Measurements from ENCODE around the gene SYNRG. TPM values are rescaled to one million over a fixed set of nuclear protein-coding genes. Genes with fewer than 3 reads are reported as not detected.

The SYNRG gene
- polyA plus RNA-seq, 1 of the 3 experiments (the other 2 are of a cell fraction) = 8.9 TPM

- Histone ChIP-seq H3K9me2 (no peaks in the 10 kb centered on the region), H3K4me2 (no peak overlapping the region), H3K9ac (no peak overlapping the region), H3K9me3 (no peaks in the 10 kb centered on the region), H3K4me1 (ENCODE audit: control insufficient read depth in 1 of 2, insufficient read depth in 2 of 2, low read depth in 1 of 2, low read length in 1 of 2) (peaks cover 4 to 8% of the 10 kb centered on the region in 2 experiments; a peak in 1 of 4 replicates), H3K79me2 (ENCODE audit: insufficient read depth) (peaks cover 14% of the 10 kb centered on the region), H3K27ac (ENCODE audit: low read depth in 2 of 2, low read length in 1 of 2) (0 out of 4 replicates have a peak overlapping the region, but pooled peaks of 1 of the 2 experiments have one; percentile 24), H4K20me1 (ENCODE audit: insufficient read depth) (no peaks in the 10 kb centered on the region), H2AFZ (ENCODE audit: low read depth) (no peak overlapping the region), H3K4me3 (ENCODE audit: low read depth in 2 of 2, low read length in 1 of 2) (no peak overlapping the region), H3F3A (replicated peaks; ENCODE audit: insufficient read depth) (peaks cover 27% of the 10 kb centered on the region), H3K27me3 (ENCODE audit: insufficient read depth) (no peaks in the 10 kb centered on the region), H3K36me3 (replicated peaks in 1 of 2; ENCODE audit: control insufficient read depth in 1 of 2, insufficient read depth in 2 of 2, low read length in 1 of 2) (peaks cover 48 to 55% of the 10 kb centered on the region in 2 experiments)
- POLR2A ChIA-PET = no interaction called here
- no peak for DNase-seq
- TF ChIP-seq EZH2phosphoT487 (IDR thresholded peaks at IDR 0.05; ENCODE audit: borderline replicate concordance, low read depth) (no peak), EP300 (IDR thresholded peaks at IDR 0.05; ENCODE audit: borderline replicate concordance in 1 of 2, low read depth in 1 of 2, low read length in 1 of 2) (no peak), TAF1 (IDR thresholded peaks at IDR 0.05; ENCODE audit: borderline replicate concordance, low read depth, low read length) (no peak), FOXJ3 (CRISPR knock-in tag; IDR thresholded peaks at IDR 0.05) (no peak), CTCF (IDR thresholded peaks at IDR 0.05) (no peak), USF1 (IDR thresholded peaks at IDR 0.05; ENCODE audit: borderline replicate concordance, low read depth) (no peak), ZBTB33 (IDR thresholded peaks at IDR 0.05; ENCODE audit: borderline replicate concordance, low read depth) (no peak), NRF1 (IDR thresholded peaks at IDR 0.05; ENCODE audit: low read depth, low read length) (no peak), JUND (IDR thresholded peaks at IDR 0.05) (no peak), RAD21 (IDR thresholded peaks at IDR 0.05; ENCODE audit: low read length) (peak; percentile 42), SMC3 (IDR thresholded peaks at IDR 0.05; ENCODE audit: low read depth, low read length) (0 out of 2 replicates have a peak, but pooled peaks have one; percentile 10), TCF12 (IDR thresholded peaks at IDR 0.05) (no peak), SIN3A (IDR thresholded peaks at IDR 0.05; ENCODE audit: borderline replicate concordance, low read depth, low read length) (no peak), MEF2A (IDR thresholded peaks at IDR 0.05; ENCODE audit: borderline replicate concordance, low read depth) (no peak)
- CTCF ChIA-PET = interaction anchor here (0.8 to 4.2 kb wide), 4 partner anchors 9 to 145 kb away, joined by 4 to 19 read pairs (median 5); no protein-coding TSS in a partner anchor
- 87% methylated on average over 8 of the region's 8 CpGs for WGBS (ENCODE audit: low lambda C conversion rate)
These were observed 90.4 kb downstream of the SYNRG start for GRCh38 chr17:37518826-37519225.

Data from SK-N-SH (cell line).